Smooth muscle cell (in vitro differentiated cells): ENCODE measurements around the gene HOXA4. TPM values are rescaled to one million over a fixed set of nuclear protein-coding genes. Genes with fewer than 3 reads are reported as not detected.

Source experiments
- DNase-seq: peaks from one replicate; lab custom pipeline; 2025; ENCODE audit not compliant: unreplicated experiment; lab: John Stamatoyannopoulos, UW
- H2AFZ ChIP-seq: fragments of 200-600 bp; sonication (generic); 2 replicates; pipeline ENCODE4 v1.6.0; 2016; ENCODE audit warnings: antibody characterized with exemption, low read depth, mild to moderate bottlenecking
- H3F3A ChIP-seq: fragments of 200-600 bp; sonication (generic); 2 replicates; pipeline ENCODE4 v1.6.0; 2017; ENCODE audit warnings: antibody characterized with exemption, low read depth
- H3K27ac ChIP-seq: fragments of 200-600 bp; sonication (generic); 2 replicates; pipeline ENCODE4 v1.5.1; 2016; ENCODE audit warnings: low read depth, mild to moderate bottlenecking
- H3K27me3 ChIP-seq: fragments of 200-600 bp; sonication (generic); 2 replicates; pipeline ENCODE4 v1.6.1; 2016; ENCODE audit warnings: low read depth, mild to moderate bottlenecking
- H3K36me3 ChIP-seq: fragments of 200-600 bp; sonication (generic); 2 replicates; pipeline ENCODE4 v1.5.1; 2016; ENCODE audit warnings: low read depth
- H3K4me1 ChIP-seq: fragments of 200-600 bp; sonication (generic); 2 replicates; pipeline ENCODE4 v1.5.1; 2016; ENCODE audit warnings: low read depth
- H3K4me2 ChIP-seq: fragments of 200-600 bp; sonication (generic); 2 replicates; pipeline ENCODE4 v1.6.0; 2016; ENCODE audit warnings: mild to moderate bottlenecking
- H3K4me3 ChIP-seq: fragments of 200-600 bp; sonication (generic); 2 replicates; pipeline ENCODE4 v1.5.1; 2016; ENCODE audit warnings: mild to moderate bottlenecking
- H3K79me2 ChIP-seq: fragments of 200-600 bp; sonication (generic); 2 replicates; pipeline ENCODE4 v1.6.0; 2016; ENCODE audit warnings: low read depth, mild to moderate bottlenecking
- H3K9ac ChIP-seq: fragments of 200-600 bp; sonication (generic); 2 replicates; pipeline ENCODE4 v1.6.0; 2016; ENCODE audit warnings: low read depth
- H3K9me3 ChIP-seq: fragments of 200-600 bp; sonication (generic); replicated peaks from 2 replicates; pipeline ENCODE4 v1.5.1; 2016; ENCODE audit warnings: low read depth
- H4K20me1 ChIP-seq: fragments of 200-600 bp; sonication (generic); 2 replicates; pipeline ENCODE4 v1.6.0; 2016; ENCODE audit warnings: low read depth
- WGBS: methylation state at CpG from one replicate; pipeline ENCODE4 v1.1.7; 2016; ENCODE audit warnings: low lambda C conversion rate; 5-methylcytosine and 5-hydroxymethylcytosine counted together
- polyA plus RNA-seq: library from polyadenylated mRNA; unstranded; fragments of >200 nt; fragmentation: Nextera tagmentation; extraction: Ambion mirVana; gene quantifications from 2 replicates; pipeline ENCODE4 v1.2.1, GENCODE V29; 2016
- total RNA-seq: library from RNA; depleted of rRNA; stranded (reverse); fragments of >200 nt; gene quantifications from 2 replicates; pipeline ENCODE4 v1.2.3, GENCODE V29; 2014
- TF ChIP-seq, protein P1 (sequence below): fragments of 200-600 bp; sonication (generic); IDR thresholded peaks from 2 replicates; pipeline ENCODE4 v1.5.1; 2017; ENCODE audit warnings: borderline replicate concordance, mild to moderate bottlenecking, antibody characterized with exemption; ENCODE audit not compliant: insufficient read depth, poor library complexity, severe bottlenecking

HOXA4 gene
- total and polyA plus RNA-seq, 2 experiments from 2014 or later, result 0.22 TPM; not detected in 1

GRCh38 chr7:27138985-27139333, 8.4 kb upstream of the HOXA4 start:
- TF ChIP-seq, protein P1, sequence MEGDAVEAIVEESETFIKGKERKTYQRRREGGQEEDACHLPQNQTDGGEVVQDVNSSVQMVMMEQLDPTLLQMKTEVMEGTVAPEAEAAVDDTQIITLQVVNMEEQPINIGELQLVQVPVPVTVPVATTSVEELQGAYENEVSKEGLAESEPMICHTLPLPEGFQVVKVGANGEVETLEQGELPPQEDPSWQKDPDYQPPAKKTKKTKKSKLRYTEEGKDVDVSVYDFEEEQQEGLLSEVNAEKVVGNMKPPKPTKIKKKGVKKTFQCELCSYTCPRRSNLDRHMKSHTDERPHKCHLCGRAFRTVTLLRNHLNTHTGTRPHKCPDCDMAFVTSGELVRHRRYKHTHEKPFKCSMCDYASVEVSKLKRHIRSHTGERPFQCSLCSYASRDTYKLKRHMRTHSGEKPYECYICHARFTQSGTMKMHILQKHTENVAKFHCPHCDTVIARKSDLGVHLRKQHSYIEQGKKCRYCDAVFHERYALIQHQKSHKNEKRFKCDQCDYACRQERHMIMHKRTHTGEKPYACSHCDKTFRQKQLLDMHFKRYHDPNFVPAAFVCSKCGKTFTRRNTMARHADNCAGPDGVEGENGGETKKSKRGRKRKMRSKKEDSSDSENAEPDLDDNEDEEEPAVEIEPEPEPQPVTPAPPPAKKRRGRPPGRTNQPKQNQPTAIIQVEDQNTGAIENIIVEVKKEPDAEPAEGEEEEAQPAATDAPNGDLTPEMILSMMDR, result no peak
- Histone ChIP-seq H3K79me2 (no peaks in the 10 kb centered on the region), H3K9me3 (no peaks in the 10 kb centered on the region), H4K20me1 (no peaks in the 10 kb centered on the region), H3K27ac (no peak overlapping the region), H3K4me3 (peak overlapping the region; percentile 29), H3F3A (no peaks in the 10 kb centered on the region), H3K4me2 (peak overlapping the region; percentile 83), H3K27me3 (peaks cover 100% of the 10 kb centered on the region), H3K4me1 (peaks cover 7% of the 10 kb centered on the region), H3K36me3 (no peaks in the 10 kb centered on the region), H3K9ac (no peak overlapping the region), H2AFZ (no peak overlapping the region)
- DNase-seq, result no peak
- 10% methylated on average over 11 of the region's 11 CpGs for WGBS

DNA sequence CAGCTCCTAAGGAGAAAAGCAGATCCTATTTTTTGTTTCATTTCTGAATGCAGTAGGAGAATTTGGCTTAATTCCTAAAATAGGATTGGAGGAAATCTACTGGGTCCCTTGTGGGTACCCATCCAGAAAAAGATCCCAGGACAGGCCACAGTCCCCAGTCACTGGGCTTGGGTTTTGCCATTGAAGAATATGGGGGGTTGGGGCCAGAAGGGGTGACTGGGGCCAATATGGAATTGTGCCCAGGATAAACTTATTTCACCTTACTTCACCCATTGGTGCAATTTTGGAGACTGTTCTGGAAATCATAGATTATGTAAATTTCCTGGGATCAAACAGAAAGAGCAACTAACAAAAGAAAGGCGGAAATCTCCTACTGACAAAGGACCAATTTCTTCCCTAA, 7.9 kb upstream of the HOXA4 start:
- no peak overlapping the region for H3K27ac ChIP-seq
- no peaks in the 10 kb centered on the region for H3F3A ChIP-seq
- H3K4me1 ChIP-seq, result peaks cover 6% of the 10 kb centered on the region
- TF ChIP-seq, protein P1, result no peak
- H3K27me3 ChIP-seq, result peaks cover 100% of the 10 kb centered on the region
- no peak overlapping the region for H3K4me3 ChIP-seq
- no peak overlapping the region for H3K9ac ChIP-seq
- DNase-seq, result no peak
- H3K36me3 ChIP-seq, result no peaks in the 10 kb centered on the region
- H3K9me3 ChIP-seq, result no peaks in the 10 kb centered on the region
- no peak overlapping the region for H3K4me2 ChIP-seq
- no peaks in the 10 kb centered on the region for H3K79me2 ChIP-seq
- 50% methylated on average over 1 of the region's 1 CpG for WGBS
- H4K20me1 ChIP-seq, result no peaks in the 10 kb centered on the region
- no peak overlapping the region for H2AFZ ChIP-seq

DNA sequence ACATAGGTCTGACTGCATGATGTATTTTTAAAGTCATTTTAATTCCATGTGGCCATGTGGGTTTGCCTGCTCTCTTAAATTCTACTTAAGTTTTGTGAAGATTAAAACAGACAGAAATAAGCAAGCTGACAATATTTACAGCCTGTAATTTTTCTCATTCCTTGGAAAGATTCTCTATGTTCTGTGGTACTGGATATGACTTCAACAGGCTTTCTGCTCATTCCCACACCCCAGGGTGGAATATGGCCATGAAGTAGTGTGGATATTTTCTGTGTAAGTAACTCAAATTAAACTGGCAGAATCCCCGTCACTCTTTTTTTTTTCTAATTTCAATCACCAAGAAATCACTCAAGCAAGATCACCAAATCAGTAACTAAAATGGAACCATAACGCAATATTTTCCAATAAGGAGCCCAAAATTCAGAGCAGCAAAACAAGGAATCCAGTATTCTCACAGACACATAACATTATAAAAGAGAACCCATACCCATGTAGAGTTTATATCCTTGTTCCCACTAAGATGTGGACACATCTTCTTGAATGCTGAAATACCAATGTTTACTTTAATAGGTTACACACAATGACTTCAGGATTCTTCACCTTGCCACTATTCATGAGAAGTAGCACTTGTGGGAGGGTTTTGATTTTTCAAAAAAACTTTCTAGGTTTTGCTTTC, 7.2 kb upstream of the HOXA4 start:
- Histone ChIP-seq H3K27ac (no peak overlapping the region), H3K9ac (no peak overlapping the region), H3K79me2 (no peaks in the 10 kb centered on the region), H3K36me3 (no peaks in the 10 kb centered on the region), H3K4me2 (no peak overlapping the region), H4K20me1 (no peaks in the 10 kb centered on the region), H3F3A (no peaks in the 10 kb centered on the region), H2AFZ (no peak overlapping the region), H3K4me3 (no peak overlapping the region), H3K9me3 (no peaks in the 10 kb centered on the region), H3K4me1 (no peaks in the 10 kb centered on the region), H3K27me3 (peaks cover 100% of the 10 kb centered on the region)
- TF ChIP-seq, protein P1, result no peak
- WGBS, result 60% methylated on average over 2 of the region's 2 CpGs
- no peak for DNase-seq

- peaks cover 100% of the 10 kb centered on the region for H3K27me3 ChIP-seq
- no peak for DNase-seq
- H3K79me2 ChIP-seq, result no peaks in the 10 kb centered on the region
- H3F3A ChIP-seq, result no peaks in the 10 kb centered on the region
- H3K4me1 ChIP-seq, result peaks cover 7% of the 10 kb centered on the region
- no peaks in the 10 kb centered on the region for H3K9me3 ChIP-seq
- H4K20me1 ChIP-seq, result no peaks in the 10 kb centered on the region
- H3K4me2 ChIP-seq, result no peak overlapping the region
- no peaks in the 10 kb centered on the region for H3K36me3 ChIP-seq
- no peak overlapping the region for H3K4me3 ChIP-seq
- TF ChIP-seq, protein P1, result no peak
- WGBS, result 29% methylated on average over 2 of the region's 2 CpGs
- no peak overlapping the region for H3K27ac ChIP-seq
- H3K9ac ChIP-seq, result no peak overlapping the region
- H2AFZ ChIP-seq, result no peak overlapping the region
Observed at GRCh38 chr7:27134392-27134791, 3.8 kb upstream of the HOXA4 start.
